Cardiac septum (tissue), 1 donor: ENCODE measurements around the gene MTSS2. TPM values are rescaled to one million over a fixed set of nuclear protein-coding genes. Genes with fewer than 3 reads are reported as not detected.

Experiments used
- DNase-seq: peaks from one replicate; pipeline ENCODE4 v3.0.0-alpha.2; 2020; ENCODE audit warnings: low spot score
- intact Hi-C: fragments of 100-400 bp; cut with DNase I; formaldehyde crosslinking; loops from one replicate; pipeline ENCODE4 v1.14.0; 2022
- total RNA-seq: library from RNA; stranded (reverse); fragmentation: NEBNext Ultra II Directional; extraction: Animal tissue kit (Norgen Biotek cat#: 25700); gene quantifications from one replicate; pipeline ENCODE4 v1.2.1, GENCODE V29; 2021
- donor health status: DM: no; HTN: no; CAD: no.

The MTSS2 gene
- total RNA-seq, 1 donor from 2014 or later: 63.4 TPM

DNA sequence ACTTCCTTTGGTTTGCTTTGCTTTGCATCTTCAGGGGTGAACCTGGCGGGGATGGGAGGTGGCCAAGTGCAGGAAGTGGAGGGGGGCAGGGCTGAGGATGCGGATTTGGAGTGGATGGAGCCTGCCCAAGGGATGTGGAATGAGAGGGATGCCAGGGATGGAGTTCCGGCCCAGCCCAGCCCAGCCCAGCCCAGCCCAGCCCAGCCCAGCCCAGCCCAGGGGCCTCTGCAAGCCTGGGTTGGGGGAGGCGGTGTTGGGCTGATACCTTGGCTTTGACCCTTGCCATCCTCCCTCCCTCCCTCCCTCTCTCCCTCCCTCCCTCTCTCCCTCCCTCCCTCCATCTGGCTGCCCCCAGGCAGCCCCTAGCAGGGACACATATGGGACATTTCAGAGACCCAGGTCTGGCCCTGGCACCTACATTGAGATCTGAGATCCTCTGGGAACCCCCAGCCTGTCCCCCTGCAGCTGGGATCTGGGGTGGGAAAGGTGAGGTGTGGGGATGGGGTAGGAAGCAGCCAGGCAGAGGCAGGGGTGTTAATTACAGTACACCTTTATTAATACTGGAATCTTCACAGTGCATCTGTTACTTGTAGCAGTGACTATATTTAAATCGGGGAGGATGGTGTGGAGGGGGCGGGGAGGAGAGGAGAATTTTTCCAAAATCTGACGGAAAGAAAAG, 25.0 kb downstream of the MTSS2 start:
- DNase-seq: no peak
- intact Hi-C loops: no loop called here

DNA sequence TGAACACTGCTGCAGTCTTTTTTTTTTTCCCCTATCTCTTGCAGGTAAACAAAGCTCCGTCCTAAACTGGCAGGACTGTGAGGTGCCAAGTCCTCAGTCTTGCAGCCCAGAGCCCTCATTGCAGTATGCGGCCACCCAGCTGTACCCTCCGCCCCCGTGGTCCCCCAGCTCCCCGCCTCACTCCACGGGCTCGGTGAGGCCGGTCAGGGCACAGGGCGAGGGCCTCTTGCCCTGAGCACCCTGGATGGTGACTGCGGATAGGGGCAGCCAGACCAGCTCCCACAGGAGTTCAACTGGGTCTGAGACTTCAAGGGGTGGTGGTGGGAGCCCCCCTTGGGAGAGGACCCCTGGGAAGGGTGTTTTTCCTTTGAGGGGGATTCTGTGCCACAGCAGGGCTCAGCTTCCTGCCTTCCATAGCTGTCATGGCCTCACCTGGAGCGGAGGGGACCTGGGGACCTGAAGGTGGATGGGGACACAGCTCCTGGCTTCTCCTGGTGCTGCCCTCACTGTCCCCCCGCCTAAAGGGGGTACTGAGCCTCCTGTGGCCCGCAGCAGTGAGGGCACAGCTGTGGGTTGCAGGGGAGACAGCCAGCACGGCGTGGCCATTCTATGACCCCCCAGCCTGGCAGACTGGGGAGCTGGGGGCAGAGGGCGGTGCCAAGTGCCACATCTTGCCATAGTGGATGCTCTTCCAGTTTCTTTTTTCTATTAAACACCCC, 25.7 kb downstream of the MTSS2 start:
- intact Hi-C loops: loop anchor here (10.0 kb wide), 2 partner anchors 285 to 325 kb away; no protein-coding TSS in a partner anchor
- no peak for DNase-seq

DNA sequence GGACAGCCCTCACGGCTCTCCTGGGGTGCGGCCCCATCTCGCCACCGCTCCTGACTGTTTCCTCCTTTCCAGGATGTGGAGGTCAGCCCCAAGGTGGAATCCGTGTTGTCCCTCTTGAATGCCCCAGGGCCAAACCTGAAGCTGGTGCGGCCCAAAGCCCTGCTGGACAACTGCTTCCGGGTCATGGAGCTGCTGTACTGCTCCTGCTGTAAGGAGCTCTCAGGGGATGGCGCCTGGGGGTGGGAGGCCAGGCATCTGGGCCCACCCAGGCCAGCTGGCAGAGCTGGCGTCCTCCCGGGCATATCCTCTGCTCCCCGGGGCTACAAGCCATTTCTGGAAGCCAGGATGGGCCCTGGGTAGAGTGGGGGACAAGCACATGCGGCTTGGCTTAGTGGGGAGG, 26.3 kb downstream of the MTSS2 start:
- intact Hi-C loops: loop anchor here (10.0 kb wide), 2 partner anchors 285 to 325 kb away; no protein-coding TSS in a partner anchor
- no peak for DNase-seq

DNA sequence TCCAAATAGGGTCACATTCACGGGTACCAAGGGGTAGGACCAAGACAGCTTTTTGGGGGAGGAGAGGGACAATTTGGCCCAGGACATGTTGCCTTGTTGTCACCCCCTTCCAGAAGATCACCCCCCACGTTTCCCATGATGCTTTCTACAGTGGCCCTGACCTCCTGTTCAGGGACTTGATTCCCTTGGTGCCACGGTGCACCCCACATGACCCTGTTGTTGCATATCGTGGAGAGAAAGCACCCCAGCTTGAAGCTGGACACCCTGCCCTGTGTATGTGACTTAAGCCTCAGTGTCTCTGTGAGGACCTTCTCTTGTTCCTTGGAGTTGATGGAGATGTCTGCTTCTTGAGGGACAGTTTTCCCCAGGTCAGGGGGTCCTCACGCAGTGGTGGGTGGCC, 26.9 kb downstream of the MTSS2 start:
- intact Hi-C loops: loop anchor here (10.0 kb wide), 2 partner anchors 284 to 324 kb away; no protein-coding TSS in a partner anchor
- no peak for DNase-seq

DNA sequence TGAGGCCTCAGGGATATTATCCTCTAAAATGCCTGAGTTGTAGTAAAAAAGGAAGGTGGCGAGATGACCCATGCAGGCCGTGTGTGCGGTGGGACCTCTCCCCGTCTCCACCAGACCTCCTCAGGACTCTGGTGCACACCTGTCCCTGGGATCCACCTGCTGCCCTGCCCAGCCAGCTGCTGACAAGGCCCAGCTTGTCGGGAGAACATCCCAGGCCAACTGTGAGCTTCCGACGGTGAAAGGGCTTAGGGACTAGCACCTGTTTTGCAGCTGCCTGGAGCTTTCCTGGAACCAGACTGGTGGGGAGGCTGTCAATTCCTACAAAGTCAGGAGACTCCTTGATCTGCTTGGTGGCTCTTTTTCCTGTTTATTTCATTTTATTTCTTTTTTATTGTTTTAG, 27.9 kb downstream of the MTSS2 start:
- intact Hi-C loops: loop anchor here (10.0 kb wide), 2 partner anchors 283 to 323 kb away; no protein-coding TSS in a partner anchor
- no peak for DNase-seq

DNA sequence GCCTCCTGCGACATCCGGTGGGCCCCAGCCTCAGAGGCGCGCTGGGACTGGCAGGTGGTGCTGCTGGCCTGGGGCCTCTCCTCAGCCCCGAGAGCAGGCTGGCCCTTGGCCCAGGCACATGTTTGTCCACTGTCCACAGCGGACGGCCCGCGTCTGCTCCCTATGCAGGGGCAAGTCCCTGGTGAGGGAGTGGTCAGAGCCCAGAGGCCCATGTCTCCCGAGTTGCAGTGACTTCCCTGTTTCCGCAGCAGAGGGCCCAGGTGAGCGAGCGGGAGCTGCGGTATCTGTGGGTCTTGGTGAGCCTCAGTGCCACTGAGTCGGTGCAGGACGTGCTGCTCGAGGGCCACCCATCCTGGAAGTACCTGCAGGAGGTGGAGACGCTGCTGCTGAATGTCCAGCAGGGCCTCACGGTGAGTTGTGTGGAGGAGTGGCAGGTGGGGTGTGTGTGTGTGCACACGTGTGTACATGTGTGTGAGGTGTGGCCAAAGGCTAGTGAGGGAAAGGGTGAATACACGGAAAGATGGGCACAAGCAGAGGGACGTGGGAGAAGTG, 29.1 kb downstream of the MTSS2 start:
- intact Hi-C loops: loop anchor here (10.0 kb wide), 2 partner anchors 282 to 322 kb away; no protein-coding TSS in a partner anchor
- no peak for DNase-seq

DNA sequence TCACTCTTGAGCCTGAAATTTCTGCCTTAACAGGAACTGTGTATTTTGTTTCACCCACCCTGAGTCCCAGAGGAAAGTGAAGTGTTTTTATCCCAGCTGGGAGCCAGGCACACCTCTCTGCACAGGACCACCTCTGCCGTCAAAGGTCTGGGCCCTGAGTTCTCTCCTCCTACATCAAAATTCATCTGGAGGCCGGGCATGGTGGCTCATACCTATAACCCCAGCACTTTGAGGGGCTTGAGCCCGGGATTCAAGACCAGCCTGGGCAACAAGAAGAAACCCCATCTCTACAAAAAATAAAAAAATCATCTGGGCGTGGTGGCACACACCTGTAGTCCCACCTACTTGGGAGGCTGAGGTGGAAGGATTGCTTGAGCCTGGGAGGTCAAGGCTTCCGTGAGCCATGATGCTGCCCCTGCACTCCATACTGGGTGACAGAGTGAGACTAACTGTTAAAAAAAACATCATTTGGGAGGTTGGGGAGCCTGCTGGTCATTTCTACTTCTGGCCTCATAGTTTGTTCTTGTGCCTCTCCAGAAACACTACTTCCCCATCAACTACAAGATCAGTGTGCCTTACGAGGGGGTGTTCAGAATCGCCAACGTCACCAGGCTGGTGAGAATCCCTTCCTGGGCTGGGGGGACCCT, 29.7 kb downstream of the MTSS2 start:
- DNase-seq: no peak

DNA sequence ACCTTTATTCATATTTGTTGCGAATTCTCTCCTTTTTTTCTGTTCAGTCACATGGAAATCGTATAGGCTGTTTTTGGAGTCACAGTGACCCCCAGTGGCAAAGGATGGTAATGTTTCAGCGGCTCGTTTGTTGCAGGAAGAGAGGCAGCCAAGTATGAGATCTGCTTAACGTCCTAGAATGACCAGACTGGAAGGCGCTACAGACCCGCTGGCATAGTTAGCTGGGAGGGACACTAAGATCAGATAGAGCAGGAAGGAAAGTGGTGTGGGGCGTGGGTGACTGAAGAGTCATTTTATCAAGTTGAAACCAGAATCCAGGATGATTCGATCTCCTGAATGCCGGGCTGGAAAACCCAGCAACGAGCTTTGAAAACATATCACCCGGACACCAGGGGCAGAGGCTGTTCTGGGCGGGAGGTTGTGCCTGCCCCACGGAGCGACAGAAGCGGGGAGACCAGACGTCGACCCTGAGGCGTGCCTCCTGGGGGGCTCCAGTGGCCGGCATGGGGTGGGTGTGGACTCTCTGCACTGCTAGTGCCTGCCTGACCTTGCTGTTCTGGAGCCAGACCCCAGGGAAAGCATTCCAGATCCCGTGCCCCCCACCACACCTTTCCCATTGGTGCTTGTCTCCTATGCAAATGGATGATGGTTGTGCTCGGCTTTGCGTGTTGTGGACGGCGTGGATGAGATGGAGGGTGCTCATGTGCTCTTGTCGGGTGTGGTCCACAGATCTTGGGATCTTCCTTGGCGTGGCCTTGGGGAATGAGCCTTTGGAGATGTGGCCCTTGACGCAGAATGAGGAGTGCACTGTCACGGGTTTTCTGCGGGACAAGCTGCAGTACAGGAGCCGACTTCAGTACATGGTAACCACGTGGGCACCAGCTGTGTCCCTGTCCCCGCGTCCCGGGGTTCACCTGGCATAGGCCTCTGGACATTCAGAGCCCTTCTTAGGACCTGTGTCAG, 31.8 kb downstream of the MTSS2 start:
- DNase-seq: peak; percentile 87
- intact Hi-C loops: loop anchor here (2.0 to 10.0 kb wide), 3 partner anchors 123 to 319 kb away; no protein-coding TSS in a partner anchor

More for the DNA sequence above, 29.7 kb downstream of the MTSS2 start:
- intact Hi-C loops: loop anchor here (10.0 kb wide), 2 partner anchors 281 to 321 kb away; no protein-coding TSS in a partner anchor

DNA sequence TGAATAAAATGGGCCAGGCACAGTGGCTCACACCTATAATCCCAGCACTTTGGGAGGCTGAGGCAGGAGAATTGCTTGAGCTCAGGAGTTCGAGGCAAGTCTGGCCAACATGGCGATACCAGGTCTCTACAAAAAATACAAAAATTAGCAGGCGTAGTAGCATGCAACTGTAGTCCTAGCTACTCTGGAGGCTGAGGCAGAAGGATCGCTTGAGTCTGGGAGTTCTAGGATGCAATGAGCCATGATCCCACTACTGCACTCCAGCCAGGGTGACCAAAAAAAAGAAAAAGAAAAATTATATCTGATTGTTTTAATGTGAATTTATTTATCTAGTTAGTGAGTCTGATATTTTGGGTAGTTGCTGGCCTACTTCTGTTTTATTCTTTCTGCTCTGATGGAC, 32.4 kb downstream of the MTSS2 start:
- no peak for DNase-seq
- intact Hi-C loops: loop anchor here (2.0 to 10.0 kb wide), 3 partner anchors 123 to 319 kb away; no protein-coding TSS in a partner anchor

DNA sequence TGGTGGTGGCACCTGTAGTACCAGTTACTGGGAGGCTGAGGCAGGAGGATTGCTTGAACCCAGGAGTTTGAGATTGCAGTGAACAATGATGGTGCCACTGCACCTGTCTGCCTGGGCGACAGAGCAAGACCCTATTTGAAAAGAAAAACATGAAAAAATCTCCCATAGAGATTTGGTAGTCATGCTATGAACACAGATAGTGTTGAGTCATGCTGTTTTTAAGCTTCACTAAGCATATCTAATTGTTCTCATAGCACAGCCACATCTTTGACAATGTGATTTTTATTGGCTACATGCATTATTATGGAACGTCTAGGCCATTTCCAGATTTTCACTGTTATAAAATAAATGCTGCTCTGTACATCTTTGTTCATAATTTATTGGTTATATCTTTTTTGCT, 33.5 kb downstream of the MTSS2 start:
- intact Hi-C loops: loop anchor here (2.0 to 10.0 kb wide), 3 partner anchors 122 to 318 kb away; no protein-coding TSS in a partner anchor
- no peak for DNase-seq

DNA sequence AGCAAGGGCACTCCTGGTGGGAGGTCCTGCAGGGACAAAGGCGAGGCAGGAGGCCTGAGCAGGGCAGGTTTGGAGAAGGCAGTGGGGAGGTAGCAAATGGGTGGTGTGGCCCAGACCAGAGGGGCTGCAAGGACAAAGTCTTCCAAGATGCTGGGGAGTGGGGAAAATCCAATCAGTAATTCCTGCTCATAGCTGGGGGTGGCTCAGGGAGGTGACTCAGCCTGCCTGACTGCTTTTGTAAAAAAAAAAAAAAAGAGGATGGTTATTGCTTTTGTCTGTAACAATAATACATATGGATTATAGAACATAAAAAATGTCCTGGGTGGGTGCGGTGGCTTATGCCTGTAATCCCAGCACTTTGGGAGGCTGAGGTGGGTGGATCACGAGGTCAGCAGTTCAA, 34.3 kb downstream of the MTSS2 start:
- intact Hi-C loops: loop anchor here (10.0 kb wide), 2 partner anchors 277 to 317 kb away; no protein-coding TSS in a partner anchor
- no peak for DNase-seq

DNA sequence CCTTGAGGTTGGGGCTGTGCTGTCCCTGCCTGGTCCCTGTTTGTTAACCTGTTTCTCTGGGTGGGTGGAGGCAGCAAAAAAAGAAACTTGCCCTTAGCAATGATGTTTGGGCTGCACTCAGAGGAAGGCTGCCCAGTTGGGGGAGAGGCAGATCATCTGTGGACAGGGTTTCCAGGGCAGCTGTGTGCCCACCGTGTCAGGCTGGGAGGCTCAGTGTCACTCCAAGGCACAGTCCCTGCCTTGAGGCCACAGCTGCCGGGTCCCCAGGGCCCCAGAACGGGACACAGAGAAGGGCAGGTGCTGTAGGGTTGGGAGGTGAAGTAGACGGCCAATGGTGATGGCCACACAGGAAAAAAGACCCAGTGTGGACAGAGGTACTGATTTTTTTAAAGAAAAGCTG, 35.6 kb downstream of the MTSS2 start:
- DNase-seq: no peak
- intact Hi-C loops: loop anchor here (10.0 kb wide), 2 partner anchors 275 to 315 kb away; no protein-coding TSS in a partner anchor

DNA sequence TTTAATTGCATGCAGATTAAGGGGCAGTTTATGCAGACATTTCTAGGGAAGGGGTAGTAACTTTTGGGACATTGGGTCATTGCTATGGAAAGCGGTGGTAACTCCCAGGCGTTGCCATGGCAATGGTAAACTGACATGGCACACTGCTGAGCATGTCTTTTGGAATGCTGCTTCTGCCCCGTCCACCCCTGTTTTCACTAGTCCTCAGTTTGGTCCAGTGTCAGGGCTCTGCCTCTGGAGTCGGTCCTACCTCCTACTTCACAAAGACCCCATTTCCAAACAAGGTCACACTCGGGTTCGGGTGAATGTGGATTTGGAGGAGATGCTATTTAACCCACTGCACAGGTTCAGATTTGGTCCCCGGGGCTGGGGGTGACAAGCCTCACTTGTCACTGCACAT, 36.6 kb downstream of the MTSS2 start:
- DNase-seq: no peak
- intact Hi-C loops: no loop called here

DNA sequence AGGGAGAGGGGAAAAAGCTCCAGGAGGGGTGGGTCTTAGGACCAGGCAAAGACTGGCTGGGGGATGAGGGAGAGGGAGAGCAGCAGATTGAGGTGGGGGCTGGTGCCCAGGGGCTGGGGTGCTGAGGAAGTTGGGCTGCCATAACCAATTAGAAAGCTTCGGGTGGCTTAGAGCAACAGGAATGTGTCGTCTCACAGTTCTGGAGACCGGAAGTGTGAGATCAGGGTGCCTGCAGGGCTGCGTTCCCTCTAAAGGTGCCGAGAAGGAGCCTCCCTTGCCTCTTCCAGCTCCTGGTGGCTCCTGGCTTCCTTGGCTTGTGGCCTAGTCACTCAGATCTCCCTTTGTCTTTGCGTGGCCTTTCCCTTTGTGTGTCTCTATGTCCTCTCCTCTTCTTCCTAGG, 37.2 kb downstream of the MTSS2 start:
- intact Hi-C loops: no loop called here
- no peak for DNase-seq

DNA sequence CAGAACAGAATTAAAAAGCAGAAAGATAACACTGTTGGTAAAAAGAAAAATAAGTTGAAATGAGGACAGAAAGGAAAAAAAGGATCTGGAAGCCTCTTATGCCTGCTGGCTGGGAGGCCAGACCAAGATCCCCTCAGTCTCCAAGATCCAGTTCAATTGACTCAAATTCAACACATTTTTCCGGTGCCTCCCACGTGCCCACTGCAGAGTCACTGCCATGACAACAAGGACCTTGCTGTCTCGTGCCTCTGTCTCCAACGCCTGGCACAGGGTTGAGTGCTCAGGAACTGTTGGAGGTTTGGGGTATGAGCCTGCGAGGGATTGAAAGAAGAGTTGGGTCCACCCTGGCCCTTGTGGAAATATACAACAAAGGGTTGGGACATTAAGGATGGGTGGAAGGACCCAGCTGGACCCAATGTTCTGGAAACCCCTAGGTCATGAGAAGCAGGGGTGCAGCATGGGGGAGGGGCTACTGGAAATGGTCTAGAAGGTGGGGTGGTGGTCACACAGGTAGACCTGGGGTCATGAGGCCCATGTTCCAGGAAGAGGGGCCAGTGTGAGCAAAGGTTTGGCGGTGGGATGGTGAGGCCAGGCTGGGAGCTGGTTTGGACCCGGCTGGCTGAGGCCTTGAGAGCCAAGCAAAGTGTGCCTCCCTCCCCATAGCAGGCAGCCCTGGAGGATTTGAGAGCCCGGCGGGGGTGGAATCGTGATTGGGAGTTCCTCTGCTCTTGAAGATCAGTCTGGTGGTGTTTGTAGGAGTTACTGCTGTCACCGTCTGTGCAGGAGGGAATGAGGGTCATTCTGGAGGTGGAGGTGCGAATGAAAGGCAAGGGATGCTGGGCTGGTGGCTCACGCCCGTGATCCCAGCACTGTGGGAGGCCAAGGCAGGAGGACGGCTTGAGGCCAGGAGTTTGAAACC, 38.2 kb downstream of the MTSS2 start:
- no peak for DNase-seq
- intact Hi-C loops: no loop called here

DNA sequence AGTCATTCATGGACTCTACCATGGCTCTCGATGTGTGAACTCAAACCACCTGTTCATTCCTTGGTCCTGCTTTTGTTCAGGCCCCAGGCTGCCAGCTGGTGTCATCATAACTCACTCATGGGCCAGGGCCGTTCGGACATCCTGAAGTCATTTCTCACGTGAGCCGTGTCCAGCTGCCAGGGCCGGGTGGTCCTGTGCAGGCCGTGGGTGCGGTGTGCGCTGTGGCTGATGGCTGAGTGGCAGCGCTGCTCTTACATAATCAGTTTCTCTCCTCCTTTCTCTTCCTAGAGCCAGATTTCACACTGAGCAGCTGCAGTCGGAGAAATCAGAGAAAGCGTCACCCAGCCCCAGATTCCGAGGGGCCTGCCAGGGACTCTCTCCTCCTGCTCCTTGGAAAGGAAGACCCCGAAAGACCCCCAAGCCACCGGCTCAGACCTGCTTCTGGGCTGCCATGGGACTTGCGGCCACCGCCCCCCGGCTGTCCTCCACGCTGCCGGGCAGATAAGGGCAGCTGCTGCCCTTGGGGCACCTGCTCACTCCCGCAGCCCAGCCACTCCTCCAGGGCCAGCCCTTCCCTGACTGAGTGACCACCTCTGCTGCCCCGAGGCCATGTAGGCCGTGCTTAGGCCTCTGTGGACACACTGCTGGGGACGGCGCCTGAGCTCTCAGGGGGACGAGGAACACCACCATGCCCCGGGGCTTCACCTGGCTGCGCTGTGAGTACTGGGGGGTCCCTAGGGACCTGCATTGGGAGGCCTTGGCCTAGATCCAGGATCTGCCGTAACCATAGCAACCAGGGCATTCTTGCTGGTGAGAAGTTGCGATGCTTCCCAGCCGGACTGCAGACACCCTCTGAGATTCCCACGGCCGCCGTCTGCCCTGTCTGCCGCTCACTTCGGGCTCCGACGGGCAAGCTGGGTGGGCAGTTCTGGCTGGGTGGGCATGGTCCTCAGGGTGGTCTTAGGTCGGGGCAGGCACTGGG, 39.3 kb downstream of the MTSS2 start, which contains the start of gene IL34:
Gene IL34 (plus strand): TSS at position 300 of the 982 bp plus-strand sequence. CDS start 389 bp downstream, at position 689.
- no peak for DNase-seq
- intact Hi-C loops: no loop called here
